ENCODE data around the gene PARK7. TPM values are rescaled to one million over a fixed set of nuclear protein-coding genes. Genes with fewer than 3 reads are reported as not detected.

The PARK7 gene
- total RNA-seq, 3 donors from 2014 or later (not counting 1 experiment from before 2014, with no cell fraction given): 120 to 127 (median 127) TPM

DNA sequence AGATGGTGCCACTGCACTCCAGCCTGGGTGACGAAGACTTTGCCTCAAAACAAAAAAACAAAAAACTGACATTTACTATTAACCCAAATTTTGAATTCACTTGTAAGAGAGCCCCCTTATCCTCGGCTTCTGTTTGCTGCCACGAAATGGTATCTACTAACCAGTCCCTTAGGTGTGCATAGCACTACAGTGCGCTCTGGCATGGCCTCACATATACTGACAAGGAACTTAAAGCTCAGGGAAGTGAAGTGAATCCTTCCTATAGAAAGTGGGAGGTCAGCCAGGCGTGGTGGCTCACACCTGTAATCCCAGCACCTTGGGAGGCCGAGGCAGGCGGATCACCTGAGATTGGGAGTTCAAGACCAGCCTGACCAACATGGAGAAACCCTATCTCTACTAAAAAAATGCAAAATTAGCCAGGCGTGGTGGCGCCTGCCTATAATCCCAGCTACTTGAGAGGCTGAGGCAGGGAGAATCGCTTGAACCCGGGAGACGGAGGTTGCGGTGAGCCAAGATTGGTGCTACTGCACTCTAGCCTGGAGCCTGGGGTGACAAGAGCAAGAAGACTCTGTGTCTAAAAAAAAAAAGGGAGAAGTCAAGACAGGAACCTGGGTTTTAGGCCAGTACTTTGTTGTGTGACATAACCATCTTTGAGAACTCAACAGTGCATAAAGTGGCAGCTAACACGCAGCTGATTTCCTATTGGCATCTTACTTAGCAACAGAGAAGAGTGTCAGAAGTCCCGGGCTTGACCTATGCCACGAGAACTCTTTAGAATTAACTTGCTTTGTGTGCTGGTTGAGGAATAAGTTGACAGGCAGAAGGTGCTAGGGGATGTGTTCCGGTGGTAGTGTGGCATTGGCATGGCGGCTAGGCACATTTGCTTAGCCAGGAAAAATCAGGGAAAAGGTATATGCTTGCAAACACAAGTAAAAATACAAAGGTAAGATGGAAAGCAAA is 47.8 kb downstream of the PARK7 start:
- no peaks in the 10 kb centered on the region for H3K36me3 Mint-ChIP-seq
- no peaks in the 10 kb centered on the region for H3K4me1 Mint-ChIP-seq
- Histone ChIP-seq H3K9me3 (ENCODE audit: control insufficient read depth, insufficient read depth, low read length) (no peaks in the 10 kb centered on the region), H3K4me1 (ENCODE audit: control insufficient read depth, insufficient read depth, low read length) (no peaks in the 10 kb centered on the region), H3K27ac (ENCODE audit: low read length) (no peak overlapping the region), H3K36me3 (ENCODE audit: control insufficient read depth, insufficient read depth, low read length) (no peaks in the 10 kb centered on the region), H3K4me3 (ENCODE audit: low read length) (no peak overlapping the region), H3K27me3 (ENCODE audit: control insufficient read depth, insufficient read depth, low read length) (no peaks in the 10 kb centered on the region)
- no peak for ATAC-seq
- no peak overlapping the region for H3K4me3 Mint-ChIP-seq
- H3K9me3 Mint-ChIP-seq: no peaks in the 10 kb centered on the region
- TF ChIP-seq, protein P1, sequence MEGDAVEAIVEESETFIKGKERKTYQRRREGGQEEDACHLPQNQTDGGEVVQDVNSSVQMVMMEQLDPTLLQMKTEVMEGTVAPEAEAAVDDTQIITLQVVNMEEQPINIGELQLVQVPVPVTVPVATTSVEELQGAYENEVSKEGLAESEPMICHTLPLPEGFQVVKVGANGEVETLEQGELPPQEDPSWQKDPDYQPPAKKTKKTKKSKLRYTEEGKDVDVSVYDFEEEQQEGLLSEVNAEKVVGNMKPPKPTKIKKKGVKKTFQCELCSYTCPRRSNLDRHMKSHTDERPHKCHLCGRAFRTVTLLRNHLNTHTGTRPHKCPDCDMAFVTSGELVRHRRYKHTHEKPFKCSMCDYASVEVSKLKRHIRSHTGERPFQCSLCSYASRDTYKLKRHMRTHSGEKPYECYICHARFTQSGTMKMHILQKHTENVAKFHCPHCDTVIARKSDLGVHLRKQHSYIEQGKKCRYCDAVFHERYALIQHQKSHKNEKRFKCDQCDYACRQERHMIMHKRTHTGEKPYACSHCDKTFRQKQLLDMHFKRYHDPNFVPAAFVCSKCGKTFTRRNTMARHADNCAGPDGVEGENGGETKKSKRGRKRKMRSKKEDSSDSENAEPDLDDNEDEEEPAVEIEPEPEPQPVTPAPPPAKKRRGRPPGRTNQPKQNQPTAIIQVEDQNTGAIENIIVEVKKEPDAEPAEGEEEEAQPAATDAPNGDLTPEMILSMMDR (IDR thresholded peaks at IDR 0.05): no peak
- H3K27me3 Mint-ChIP-seq (ENCODE audit: low read depth in 2 of 2): peaks cover 0 to 2% of the 10 kb centered on the region in 2 donors
- intact Hi-C loops (cut with micrococcal nuclease): no loop called here
- no peak overlapping the region for H3K27ac Mint-ChIP-seq
- DNase-seq: no peak
- 94% methylated on average over 18 of the region's 18 CpGs for WGBS (ENCODE audit: insufficient coverage)

DNA sequence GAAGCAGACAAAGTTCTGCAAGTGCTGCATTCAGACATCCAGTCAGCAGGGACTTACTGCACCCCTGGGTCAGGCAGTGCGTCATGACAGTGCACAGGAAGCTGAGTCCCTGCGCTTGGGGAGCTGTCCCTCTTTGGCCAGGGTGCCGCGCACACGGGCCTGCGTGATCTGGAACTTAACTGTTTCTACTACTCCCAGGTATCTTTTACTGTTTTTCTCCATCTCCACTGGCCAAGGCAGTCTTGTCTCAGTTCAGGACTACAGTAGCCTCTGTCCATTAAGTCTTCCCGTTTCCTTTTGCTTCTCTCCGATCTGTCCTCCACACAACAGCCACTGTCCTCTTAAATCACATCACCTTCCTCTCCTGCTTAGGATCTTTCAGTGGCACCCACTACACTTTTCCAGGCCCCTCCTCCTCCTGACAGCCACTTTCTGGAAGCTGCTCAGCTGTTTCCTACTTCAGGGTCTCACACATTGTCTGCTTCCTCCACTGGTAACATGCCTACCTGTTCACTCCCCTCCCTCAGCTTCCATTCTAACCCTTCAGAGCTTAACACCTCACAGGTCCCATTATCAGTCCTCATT is 48.7 kb downstream of the PARK7 start:
- DNase-seq (no peak), ATAC-seq (no peak)
- peaks cover 0 to 5% of the 10 kb centered on the region in 2 donors for H3K4me1 Mint-ChIP-seq
- no peak overlapping the region for H3K27ac Mint-ChIP-seq
- intact Hi-C loops (cut with micrococcal nuclease): no loop called here
- H3K27me3 Mint-ChIP-seq (ENCODE audit: low read depth in 2 of 2): peaks cover 2% of the 10 kb centered on the region in 2 donors
- H3K4me3 Mint-ChIP-seq: no peak overlapping the region
- WGBS (ENCODE audit: insufficient coverage): 92% methylated on average over 8 of the region's 8 CpGs
- Histone ChIP-seq H3K9me3 (ENCODE audit: control insufficient read depth, insufficient read depth, low read length) (no peaks in the 10 kb centered on the region), H3K36me3 (ENCODE audit: control insufficient read depth, insufficient read depth, low read length) (no peaks in the 10 kb centered on the region), H3K27ac (ENCODE audit: low read length) (no peak overlapping the region), H3K27me3 (ENCODE audit: control insufficient read depth, insufficient read depth, low read length) (no peaks in the 10 kb centered on the region), H3K4me1 (ENCODE audit: control insufficient read depth, insufficient read depth, low read length) (no peaks in the 10 kb centered on the region), H3K4me3 (ENCODE audit: low read length) (no peak overlapping the region)
- TF ChIP-seq, protein P1 (IDR thresholded peaks at IDR 0.05): no peak
- no peaks in the 10 kb centered on the region for H3K9me3 Mint-ChIP-seq
- no peaks in the 10 kb centered on the region for H3K36me3 Mint-ChIP-seq

DNA sequence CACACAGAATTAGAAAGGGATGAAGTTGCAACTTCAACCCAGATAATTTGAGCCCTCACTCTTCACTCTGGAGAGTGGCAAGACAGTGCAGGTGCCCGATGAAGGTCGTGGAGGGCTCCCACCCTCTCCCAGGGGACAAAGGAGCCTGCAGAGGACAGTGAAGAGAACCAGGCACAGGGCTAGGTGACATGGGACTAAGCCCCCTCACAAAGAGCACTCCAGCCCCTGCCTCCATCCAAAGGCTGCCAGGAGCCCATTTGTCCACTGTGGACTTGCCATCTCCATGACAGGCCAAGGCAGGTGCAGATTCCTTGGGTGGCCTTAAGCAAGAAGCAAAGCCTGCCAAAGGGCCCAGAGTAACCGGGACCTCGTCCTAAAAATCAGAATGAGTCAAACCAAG is 49.5 kb downstream of the PARK7 start:
- no peaks in the 10 kb centered on the region for H3K27me3 ChIP-seq (ENCODE audit: control insufficient read depth, insufficient read depth, low read length)
- WGBS (ENCODE audit: insufficient coverage): 89% methylated on average over 4 of the region's 4 CpGs
- Mint-ChIP-seq H3K4me3 (no peak overlapping the region), H3K4me1 (peaks cover 0 to 5% of the 10 kb centered on the region in 2 donors), H3K36me3 (no peaks in the 10 kb centered on the region), H3K9me3 (no peaks in the 10 kb centered on the region), H3K27ac (no peak overlapping the region), H3K27me3 (ENCODE audit: low read depth in 2 of 2) (peaks cover 5 to 7% of the 10 kb centered on the region in 2 donors)
- TF ChIP-seq, protein P1 (IDR thresholded peaks at IDR 0.05): no peak
- H3K4me3 ChIP-seq (ENCODE audit: low read length): no peak overlapping the region
- no peak overlapping the region for H3K27ac ChIP-seq (ENCODE audit: low read length)
- DNase-seq (no peak), ATAC-seq (no peak)
- H3K36me3 ChIP-seq (ENCODE audit: control insufficient read depth, insufficient read depth, low read length): no peaks in the 10 kb centered on the region
- no peaks in the 10 kb centered on the region for H3K4me1 ChIP-seq (ENCODE audit: control insufficient read depth, insufficient read depth, low read length)
- H3K9me3 ChIP-seq (ENCODE audit: control insufficient read depth, insufficient read depth, low read length): no peaks in the 10 kb centered on the region
- intact Hi-C loops (cut with micrococcal nuclease): no loop called here
